Measurements from ENCODE around the gene PDZRN4. TPM values are rescaled to one million over a fixed set of nuclear protein-coding genes. Genes with fewer than 3 reads are reported as not detected.
"Not testable (repeated sequence)": the region's sequence is repeated elsewhere in the genome, so short reads cannot be mapped to it uniquely, and the experiment has no call there.

Gene PDZRN4
- total RNA-seq, 1 donor from 2014 or later = 0.14 TPM

GRCh38 chr12:41293461-41293860 lies 105.3 kb downstream of the PDZRN4 start:
- Histone ChIP-seq H3K9me3 (replicated peaks) (no peaks in the 10 kb centered on the region), H3K27me3 (ENCODE audit: low read depth) (no peaks in the 10 kb centered on the region), H3K27ac (replicated peaks) (no peak overlapping the region), H3K4me3 (no peak overlapping the region), H3K4me1 (no peaks in the 10 kb centered on the region), H3K36me3 (no peaks in the 10 kb centered on the region)
- TF ChIP-seq, protein P1, sequence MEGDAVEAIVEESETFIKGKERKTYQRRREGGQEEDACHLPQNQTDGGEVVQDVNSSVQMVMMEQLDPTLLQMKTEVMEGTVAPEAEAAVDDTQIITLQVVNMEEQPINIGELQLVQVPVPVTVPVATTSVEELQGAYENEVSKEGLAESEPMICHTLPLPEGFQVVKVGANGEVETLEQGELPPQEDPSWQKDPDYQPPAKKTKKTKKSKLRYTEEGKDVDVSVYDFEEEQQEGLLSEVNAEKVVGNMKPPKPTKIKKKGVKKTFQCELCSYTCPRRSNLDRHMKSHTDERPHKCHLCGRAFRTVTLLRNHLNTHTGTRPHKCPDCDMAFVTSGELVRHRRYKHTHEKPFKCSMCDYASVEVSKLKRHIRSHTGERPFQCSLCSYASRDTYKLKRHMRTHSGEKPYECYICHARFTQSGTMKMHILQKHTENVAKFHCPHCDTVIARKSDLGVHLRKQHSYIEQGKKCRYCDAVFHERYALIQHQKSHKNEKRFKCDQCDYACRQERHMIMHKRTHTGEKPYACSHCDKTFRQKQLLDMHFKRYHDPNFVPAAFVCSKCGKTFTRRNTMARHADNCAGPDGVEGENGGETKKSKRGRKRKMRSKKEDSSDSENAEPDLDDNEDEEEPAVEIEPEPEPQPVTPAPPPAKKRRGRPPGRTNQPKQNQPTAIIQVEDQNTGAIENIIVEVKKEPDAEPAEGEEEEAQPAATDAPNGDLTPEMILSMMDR (IDR thresholded peaks at IDR 0.05; ENCODE audit: borderline replicate concordance) = no peak
- DNase-seq = no peak
- intact Hi-C loops (cut with micrococcal nuclease) = no loop called here

- H3K4me1 ChIP-seq = peaks cover 24% of the 10 kb centered on the region
- H3K9me3 ChIP-seq (replicated peaks) = no peaks in the 10 kb centered on the region
- no peaks in the 10 kb centered on the region for H3K27me3 ChIP-seq (ENCODE audit: low read depth)
- H3K36me3 ChIP-seq = no peaks in the 10 kb centered on the region
- no peak overlapping the region for H3K27ac ChIP-seq (replicated peaks)
- no peak overlapping the region for H3K4me3 ChIP-seq
- TF ChIP-seq, protein P1 (IDR thresholded peaks at IDR 0.05; ENCODE audit: borderline replicate concordance) = no peak
- intact Hi-C loops (cut with micrococcal nuclease) = no loop called here
- no peak for DNase-seq
Observed at GRCh38 chr12:41302979-41303403, 114.9 kb downstream of the PDZRN4 start.

- peaks cover 24% of the 10 kb centered on the region for H3K4me1 ChIP-seq
- peaks cover 12% of the 10 kb centered on the region for H3K9me3 ChIP-seq (replicated peaks)
- no peak for DNase-seq
- no peak overlapping the region for H3K4me3 ChIP-seq
- H3K27ac ChIP-seq (replicated peaks) = no peak overlapping the region
- H3K27me3 ChIP-seq (ENCODE audit: low read depth) = no peaks in the 10 kb centered on the region
- TF ChIP-seq, protein P1 (IDR thresholded peaks at IDR 0.05; ENCODE audit: borderline replicate concordance) = no peak
- intact Hi-C loops (cut with micrococcal nuclease) = no loop called here
- H3K36me3 ChIP-seq = no peaks in the 10 kb centered on the region
Observed at GRCh38 chr12:41304526-41304925, 116.4 kb downstream of the PDZRN4 start.

DNA sequence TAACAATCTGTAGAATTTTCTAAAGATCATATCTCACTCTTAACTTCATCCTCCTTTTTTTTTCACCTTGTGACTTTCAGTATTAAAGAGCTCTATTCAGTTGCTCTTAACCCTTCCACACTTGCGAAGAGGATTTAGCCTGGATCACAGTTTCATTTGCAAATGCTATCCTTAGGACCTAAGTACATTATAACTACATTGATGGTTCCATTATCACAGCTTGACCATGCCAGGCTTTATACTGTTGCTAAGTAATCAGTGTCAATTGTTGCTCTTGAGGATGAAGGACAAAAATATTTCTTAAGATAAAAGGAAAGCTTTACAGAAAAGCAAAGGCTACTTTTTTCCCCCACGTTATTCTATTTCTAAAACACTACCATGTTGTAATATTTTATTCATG lies 122.2 kb downstream of the PDZRN4 start:
- Histone ChIP-seq H3K9me3 (replicated peaks) (peaks cover 12% of the 10 kb centered on the region), H3K27me3 (ENCODE audit: low read depth) (no peaks in the 10 kb centered on the region), H3K4me3 (no peak overlapping the region), H3K27ac (replicated peaks) (no peak overlapping the region), H3K36me3 (no peaks in the 10 kb centered on the region), H3K4me1 (no peaks in the 10 kb centered on the region)
- no peak for DNase-seq
- intact Hi-C loops (cut with micrococcal nuclease) = no loop called here
- TF ChIP-seq, protein P1 (IDR thresholded peaks at IDR 0.05; ENCODE audit: borderline replicate concordance) = no peak

- no peak for DNase-seq
- TF ChIP-seq, protein P1 (IDR thresholded peaks at IDR 0.05; ENCODE audit: borderline replicate concordance) = no peak
- Histone ChIP-seq H3K9me3 (replicated peaks) (peaks cover 12% of the 10 kb centered on the region), H3K27me3 (ENCODE audit: low read depth) (no peaks in the 10 kb centered on the region), H3K36me3 (no peaks in the 10 kb centered on the region), H3K27ac (replicated peaks) (no peak overlapping the region), H3K4me1 (no peaks in the 10 kb centered on the region), H3K4me3 (no peak overlapping the region)
- intact Hi-C loops (cut with micrococcal nuclease) = no loop called here
Observed at GRCh38 chr12:41311883-41312282, 123.8 kb downstream of the PDZRN4 start.

GRCh38 chr12:41312451-41312850 lies 124.3 kb downstream of the PDZRN4 start:
- peaks cover 12% of the 10 kb centered on the region for H3K9me3 ChIP-seq (replicated peaks)
- DNase-seq; H3K27me3 ChIP-seq (ENCODE audit: low read depth); intact Hi-C loops (cut with micrococcal nuclease); H3K27ac ChIP-seq (replicated peaks); H3K4me3 ChIP-seq; H3K36me3 ChIP-seq; H3K4me1 ChIP-seq: not testable (repeated sequence)

All from left ventricle myocardium inferior (tissue), 1 donor.